Neural cell (in vitro differentiated cells): ENCODE data around the gene SPCS3.

Source experiments
- EP300 ChIP-seq: fragments of 450-650 bp; conservative IDR thresholded peaks from 2 replicates; pipeline ENCODE4 v1.6.1; 2014; ENCODE audit warnings: antibody characterized with exemption, mild to moderate bottlenecking, moderate library complexity; ENCODE audit not compliant: poor library complexity, severe bottlenecking
- EZH2 ChIP-seq: fragments of 200-600, 300-800 bp; shearing (Covaris generic), sonication (generic); IDR thresholded peaks from 2 replicates; pipeline ENCODE4 v1.6.1; 2014; ENCODE audit warnings: antibody characterized with exemption, low read length, borderline replicate concordance, mild to moderate bottlenecking; ENCODE audit not compliant: insufficient read depth, poor library complexity, severe bottlenecking
- POLR2AphosphoS5 ChIP-seq: IDR thresholded peaks from 2 replicates; pipeline ENCODE4 v1.6.1; 2012
- RAD21 ChIP-seq: fragments of 450-650 bp; conservative IDR thresholded peaks from 2 replicates; pipeline ENCODE4 v1.6.1; 2014; ENCODE audit warnings: antibody characterized with exemption, mild to moderate bottlenecking, moderate library complexity
- REST ChIP-seq: IDR thresholded peaks from 2 replicates; pipeline ENCODE4 v1.6.1; 2012; ENCODE audit warnings: borderline replicate concordance
- TAF1 ChIP-seq: IDR thresholded peaks from 2 replicates; pipeline ENCODE4 v1.6.1; 2012; ENCODE audit warnings: low read depth
- TF ChIP-seq, protein P1 (sequence below): fragments of 450-650 bp; IDR thresholded peaks from 2 replicates; pipeline ENCODE4 v1.5.1; 2014; ENCODE audit warnings: antibody characterized with exemption, mild to moderate bottlenecking, moderate library complexity; ENCODE audit not compliant: poor library complexity, severe bottlenecking

DNA sequence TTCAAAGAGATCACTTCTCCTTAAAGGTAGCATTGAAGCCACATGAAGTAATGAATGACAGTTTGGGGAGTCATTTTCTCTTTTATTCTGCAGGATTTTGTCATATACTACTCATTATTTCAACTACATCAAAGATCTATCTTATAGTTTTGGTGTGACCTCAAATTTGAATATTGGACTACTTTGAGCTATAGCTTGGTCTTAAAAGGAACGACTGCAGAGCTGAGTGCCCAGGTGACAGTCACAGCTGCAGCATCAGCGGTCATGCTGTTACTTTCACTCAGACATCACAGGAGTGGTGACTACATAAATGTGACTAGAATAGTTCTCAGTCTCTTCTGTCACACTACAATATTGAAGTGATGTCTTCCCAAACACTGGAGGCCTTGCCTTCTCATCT lies 10.7 kb upstream of the SPCS3 start:
- TF ChIP-seq, protein P1, sequence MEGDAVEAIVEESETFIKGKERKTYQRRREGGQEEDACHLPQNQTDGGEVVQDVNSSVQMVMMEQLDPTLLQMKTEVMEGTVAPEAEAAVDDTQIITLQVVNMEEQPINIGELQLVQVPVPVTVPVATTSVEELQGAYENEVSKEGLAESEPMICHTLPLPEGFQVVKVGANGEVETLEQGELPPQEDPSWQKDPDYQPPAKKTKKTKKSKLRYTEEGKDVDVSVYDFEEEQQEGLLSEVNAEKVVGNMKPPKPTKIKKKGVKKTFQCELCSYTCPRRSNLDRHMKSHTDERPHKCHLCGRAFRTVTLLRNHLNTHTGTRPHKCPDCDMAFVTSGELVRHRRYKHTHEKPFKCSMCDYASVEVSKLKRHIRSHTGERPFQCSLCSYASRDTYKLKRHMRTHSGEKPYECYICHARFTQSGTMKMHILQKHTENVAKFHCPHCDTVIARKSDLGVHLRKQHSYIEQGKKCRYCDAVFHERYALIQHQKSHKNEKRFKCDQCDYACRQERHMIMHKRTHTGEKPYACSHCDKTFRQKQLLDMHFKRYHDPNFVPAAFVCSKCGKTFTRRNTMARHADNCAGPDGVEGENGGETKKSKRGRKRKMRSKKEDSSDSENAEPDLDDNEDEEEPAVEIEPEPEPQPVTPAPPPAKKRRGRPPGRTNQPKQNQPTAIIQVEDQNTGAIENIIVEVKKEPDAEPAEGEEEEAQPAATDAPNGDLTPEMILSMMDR, result no peak
- no peak for TF ChIP-seq RAD21
- TF ChIP-seq EP300, result no peak
- TF ChIP-seq EZH2, result no peak
- TF ChIP-seq POLR2AphosphoS5, result no peak
- no peak for TF ChIP-seq TAF1
- no peak for TF ChIP-seq REST
